HG03520 (cell line): Measurements from ENCODE around the gene POLR3H.
A peak's percentile ranks its signal among the peaks of the same experiment; 100 is the strongest.
"Not testable (repeated sequence)": the region's sequence is repeated elsewhere in the genome, so short reads cannot be mapped to it uniquely, and the experiment has no call there.

Experiments
- ATAC-seq: cut with Tn5 transposase; IDR thresholded peaks from one replicate; pipeline ENCODE4 v1.9.1; 2021; ENCODE audit warnings: mild to moderate bottlenecking, moderate library complexity; ENCODE audit not compliant: unreplicated experiment

Gene POLR3H

GRCh38 chr22:41543854-41544670 is at the start of gene POLR3H:
POLR3H (minus strand) TSS chr22:41544470; CDS start chr22:41544101, 369 bp downstream.
- ATAC-seq = peak; percentile 86

DNA sequence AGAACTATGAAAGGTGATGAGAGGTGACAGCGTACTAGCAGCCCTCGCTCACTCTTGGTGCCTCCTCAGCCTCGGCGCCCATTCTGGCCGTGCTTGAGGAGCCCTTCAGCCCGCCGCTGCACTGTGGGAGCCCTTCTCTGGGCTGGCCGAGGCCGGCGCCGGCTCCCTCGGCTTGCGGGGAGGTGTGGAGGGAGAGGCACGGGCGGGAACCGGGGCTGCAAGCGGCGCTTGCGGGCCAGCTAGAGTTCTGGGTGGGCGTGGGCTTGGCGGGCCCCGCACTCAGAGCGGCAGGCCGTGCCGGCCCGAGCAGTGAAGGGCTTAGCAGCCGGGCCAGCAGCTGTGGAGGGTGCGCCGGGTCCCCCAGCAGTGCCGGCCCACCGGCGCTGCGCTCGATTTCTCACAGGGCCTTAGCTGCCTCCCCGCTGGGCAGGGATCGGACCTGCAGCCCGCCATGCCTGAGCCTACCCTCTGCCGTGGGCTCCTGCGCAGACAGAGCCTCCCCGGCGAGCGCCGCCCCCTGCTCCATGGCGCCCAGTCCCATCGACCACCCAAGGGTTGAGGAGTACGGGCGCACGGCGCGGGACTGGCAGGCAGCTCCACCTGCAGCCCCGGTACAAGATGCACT is 49.2 kb upstream of the POLR3H start:
- not testable (repeated sequence) for ATAC-seq

DNA sequence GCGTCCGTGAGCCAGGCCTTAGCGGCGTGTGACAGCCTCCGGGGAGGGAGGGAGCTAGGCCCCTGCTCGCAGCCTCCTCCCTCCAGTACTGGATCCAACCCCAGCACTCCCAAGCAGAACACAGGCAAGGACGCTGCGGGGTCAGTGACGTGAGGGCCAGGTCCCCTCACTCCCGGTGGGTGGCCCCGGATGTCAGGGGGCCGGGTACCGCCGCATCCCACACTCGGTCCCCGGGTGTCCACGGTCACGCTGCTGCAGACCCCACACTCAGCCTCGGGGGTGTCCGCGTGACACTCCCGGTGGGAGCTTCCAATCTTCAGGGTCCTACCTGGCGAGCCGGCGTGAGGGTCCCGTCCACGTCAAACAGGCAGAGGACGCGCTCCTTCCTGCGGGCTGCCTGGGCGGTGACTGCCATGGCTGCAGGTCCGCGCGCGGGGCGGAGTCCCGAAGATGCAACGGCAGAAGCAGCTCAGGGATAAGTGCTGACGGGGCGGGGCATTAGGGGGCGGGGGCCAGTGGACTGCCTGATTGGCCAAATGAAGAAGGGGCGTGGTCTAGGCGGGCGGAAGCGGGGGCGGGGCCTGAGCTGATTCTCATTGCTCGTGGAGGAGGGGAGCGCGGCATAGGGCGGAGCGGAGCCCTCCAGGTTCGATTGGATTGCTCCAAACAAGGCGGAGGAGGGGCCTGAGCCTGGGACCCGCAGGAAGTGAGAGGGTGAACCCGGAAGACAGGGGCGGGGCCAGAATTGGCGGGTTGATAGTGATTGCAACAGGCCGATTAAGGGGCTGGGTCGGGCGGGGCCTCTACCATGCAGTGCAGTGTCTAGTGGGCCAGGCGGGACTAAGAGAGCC is 45.3 kb upstream of the POLR3H start, which contains the start of gene PMM1:
PMM1 (minus strand) TSS at position 450 of the 851 bp plus-strand sequence; CDS start at position 415, 35 bp downstream.
- peak; percentile 90 for ATAC-seq

GRCh38 chr22:41587347-41587723 is 43.1 kb upstream of the POLR3H start:
- no peak for ATAC-seq

GRCh38 chr22:41585898-41586297 is 41.6 kb upstream of the POLR3H start:
- ATAC-seq = no peak

GRCh38 chr22:41584881-41585280 is 40.6 kb upstream of the POLR3H start:
- no peak for ATAC-seq

DNA sequence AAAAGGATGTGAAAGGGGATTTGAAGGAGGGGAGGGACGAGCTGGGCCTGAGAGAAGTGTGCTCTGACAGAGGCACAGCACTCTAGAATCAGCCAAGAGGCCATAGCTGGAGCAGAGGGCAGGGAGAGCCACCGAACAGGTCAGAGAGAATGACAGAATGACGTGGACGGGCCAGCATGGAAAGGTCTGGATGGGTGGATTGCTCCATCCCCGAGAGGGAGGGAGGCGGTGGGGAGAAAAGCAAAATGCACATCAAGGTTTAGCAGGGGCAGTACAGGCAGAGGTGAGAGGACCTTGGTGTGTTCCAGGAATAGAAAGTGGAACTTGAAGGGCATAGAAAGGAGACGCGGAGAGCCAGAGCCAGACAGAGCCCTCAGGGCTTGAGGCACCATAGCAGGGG is 38.4 kb upstream of the POLR3H start:
- ATAC-seq = no peak

GRCh38 chr22:41579997-41580355 is 35.7 kb upstream of the POLR3H start:
- no peak for ATAC-seq

DNA sequence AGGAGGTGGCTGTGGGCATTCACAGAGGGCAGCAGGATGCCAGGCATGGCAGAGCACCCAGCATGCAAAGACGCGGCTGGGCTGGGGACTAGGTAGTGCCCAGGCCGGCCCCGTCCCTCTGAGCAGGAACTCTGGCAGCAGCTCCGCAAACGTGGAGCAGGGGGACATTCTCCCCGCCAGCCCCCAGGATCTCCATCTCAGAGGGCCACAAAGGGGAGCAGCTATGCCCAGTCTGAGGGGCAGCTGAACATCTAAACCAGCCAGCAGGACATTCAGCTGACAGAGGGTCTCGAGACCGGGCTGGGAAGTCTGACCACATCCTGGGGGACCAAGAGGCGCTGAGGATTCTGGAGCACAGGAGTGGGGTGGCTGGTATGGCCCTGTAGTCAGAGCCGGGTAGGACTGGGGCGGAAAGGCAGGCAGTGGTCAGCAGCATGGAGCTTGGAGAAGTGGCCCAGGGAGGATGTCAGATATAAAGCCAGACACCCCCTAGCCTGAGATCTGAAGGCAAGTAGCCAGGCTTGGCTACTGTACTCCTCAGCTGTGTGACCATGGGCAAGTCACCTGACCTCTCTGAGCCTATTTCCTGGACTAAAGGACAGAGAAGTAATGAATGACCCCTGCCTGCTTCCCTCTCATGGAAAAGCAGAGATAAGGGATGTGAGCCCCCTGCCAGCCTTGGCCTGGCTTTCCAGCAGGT is 35.2 kb upstream of the POLR3H start:
- no peak for ATAC-seq

GRCh38 chr22:41578818-41579217 is 34.5 kb upstream of the POLR3H start:
- no peak for ATAC-seq

DNA sequence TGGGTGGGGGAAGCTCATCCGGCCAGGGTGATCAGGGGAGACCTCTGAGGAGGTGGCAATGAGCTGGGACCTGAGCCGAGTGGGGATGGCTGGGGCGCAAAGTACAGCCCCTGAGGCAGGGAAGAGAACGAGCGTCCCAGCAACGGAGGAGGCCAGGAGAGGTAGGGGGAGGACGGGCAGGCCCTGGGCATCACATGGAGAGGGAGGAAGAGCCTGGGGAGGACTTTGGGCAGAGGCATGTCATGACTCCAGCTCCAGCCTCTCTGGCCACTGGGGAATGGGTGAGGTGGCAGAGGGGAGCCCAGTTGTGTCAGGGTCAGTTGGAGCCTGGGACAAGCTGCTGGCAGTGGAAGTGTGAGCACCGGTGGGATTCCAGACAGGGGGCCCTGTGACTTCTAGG is 33.8 kb upstream of the POLR3H start:
- no peak for ATAC-seq

- ATAC-seq = no peak
Observed at GRCh38 chr22:41576877-41577276, 32.6 kb upstream of the POLR3H start.

- ATAC-seq = no peak
Observed at GRCh38 chr22:41575533-41575932, 31.3 kb upstream of the POLR3H start.

- no peak for ATAC-seq
Observed at GRCh38 chr22:41574847-41575381, 30.6 kb upstream of the POLR3H start.

- no peak for ATAC-seq
Observed at GRCh38 chr22:41573677-41574076, 29.4 kb upstream of the POLR3H start.

DNA sequence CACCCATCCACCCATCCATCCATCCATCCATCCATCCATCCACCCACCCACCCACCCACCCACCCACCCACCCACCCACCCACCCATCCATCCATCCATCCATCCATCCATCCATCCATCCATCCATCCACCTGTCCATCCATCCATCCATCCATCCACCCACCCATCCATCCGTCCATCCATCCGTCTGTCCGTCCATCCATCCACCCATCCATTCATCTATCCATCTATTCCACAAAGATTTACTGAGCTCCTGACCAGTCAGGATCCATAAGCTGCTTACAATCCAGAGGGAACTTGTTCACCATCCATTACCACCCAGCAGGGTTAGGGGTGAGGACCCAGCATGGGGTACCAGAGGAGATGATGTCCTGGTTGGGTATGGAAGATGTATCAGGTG is 28.0 kb upstream of the POLR3H start:
- ATAC-seq = not testable (repeated sequence)

GRCh38 chr22:41571786-41572185 is 27.5 kb upstream of the POLR3H start:
- no peak for ATAC-seq

DNA sequence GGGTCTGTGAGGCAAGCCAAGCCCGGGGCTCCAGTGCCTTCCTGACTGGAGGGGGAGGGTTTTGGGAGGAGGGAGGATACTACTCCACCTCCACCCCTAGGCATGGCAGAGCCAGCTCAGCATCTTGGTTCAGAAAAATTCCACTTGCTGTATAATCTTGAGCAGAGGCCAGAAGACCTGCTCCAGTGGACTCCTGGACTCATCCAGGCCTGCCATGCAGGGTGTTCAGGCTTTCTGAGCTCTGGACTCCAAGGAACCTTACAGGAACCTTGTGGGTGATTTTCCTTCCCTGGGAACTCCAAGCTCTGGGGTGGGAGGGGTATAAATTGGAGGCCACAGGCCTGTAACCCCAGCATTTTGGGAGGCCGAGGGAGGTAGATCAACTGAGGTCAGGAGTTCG is 26.0 kb upstream of the POLR3H start:
- ATAC-seq = no peak

DNA sequence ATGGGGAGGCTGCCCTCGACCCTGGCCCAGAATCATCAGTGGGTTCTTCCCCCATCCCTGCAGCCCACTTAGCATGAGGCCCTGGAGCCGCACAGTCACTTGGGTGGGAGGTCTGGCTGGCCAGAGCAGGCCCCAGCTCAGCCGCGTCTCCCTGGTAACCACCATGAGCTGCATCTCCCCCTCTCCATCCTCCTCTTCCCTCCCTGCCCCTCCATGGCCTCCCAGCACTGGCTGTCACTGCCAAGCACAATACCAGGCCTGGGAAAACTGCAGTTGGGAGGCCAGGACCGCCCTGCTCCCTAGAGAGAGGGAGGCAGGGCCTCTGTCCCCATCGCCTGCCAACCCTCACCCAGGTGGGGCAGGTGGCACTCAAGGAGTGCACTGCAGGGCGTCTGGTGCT is 24.5 kb upstream of the POLR3H start:
- ATAC-seq = no peak

DNA sequence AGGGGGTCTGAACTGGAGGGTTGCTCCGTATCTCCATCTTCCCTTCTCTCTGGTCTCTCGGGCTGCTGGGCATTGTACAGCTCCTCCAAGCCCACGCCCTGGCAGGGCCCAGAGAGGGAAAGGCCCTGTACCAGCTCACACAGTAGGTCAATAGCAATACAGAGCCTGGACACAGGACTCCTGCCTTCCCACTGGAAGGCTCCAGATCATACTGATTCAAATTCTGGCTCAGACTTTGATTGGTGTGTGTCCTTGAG is 23.2 kb upstream of the POLR3H start:
- no peak for ATAC-seq
